HepG2 (cell line): ENCODE measurements around the gene BMPR1B.

Experiments
- MAX ChIP-seq: IDR thresholded peaks from 2 replicates; pipeline ENCODE4 v1.6.1; 2012; ENCODE audit warnings: inconsistent platforms
- NFKBIZ ChIP-seq: IDR thresholded peaks from 2 replicates; pipeline ENCODE4 v1.6.1; 2018; ENCODE audit warnings: missing genetic modification reagents, missing compliant biosample characterization
- ZNF747 ChIP-seq: sonication (generic); formaldehyde crosslinking; IDR thresholded peaks from 2 replicates; pipeline ENCODE4 v1.8.1; 2023; ENCODE audit warnings: missing genetic modification reagents, mild to moderate bottlenecking, borderline replicate concordance

GRCh38 chr4:95156452-95156765 lies 398.7 kb downstream of the BMPR1B start:
- TF ChIP-seq NFKBIZ (CRISPR knock-in tag) (no peak), MAX (no peak), ZNF747 (CRISPR knock-in tag) (no peak)
